Measurements from ENCODE around the gene GPC5. TPM values are rescaled to one million over a fixed set of nuclear protein-coding genes. Genes with fewer than 3 reads are reported as not detected.

The GPC5 gene
- total and polyA plus RNA-seq, 2 of the 8 experiments (the other 6 are each of a cell fraction or from before 2014, with no cell fraction given) = 0.20 to 0.39 TPM

DNA sequence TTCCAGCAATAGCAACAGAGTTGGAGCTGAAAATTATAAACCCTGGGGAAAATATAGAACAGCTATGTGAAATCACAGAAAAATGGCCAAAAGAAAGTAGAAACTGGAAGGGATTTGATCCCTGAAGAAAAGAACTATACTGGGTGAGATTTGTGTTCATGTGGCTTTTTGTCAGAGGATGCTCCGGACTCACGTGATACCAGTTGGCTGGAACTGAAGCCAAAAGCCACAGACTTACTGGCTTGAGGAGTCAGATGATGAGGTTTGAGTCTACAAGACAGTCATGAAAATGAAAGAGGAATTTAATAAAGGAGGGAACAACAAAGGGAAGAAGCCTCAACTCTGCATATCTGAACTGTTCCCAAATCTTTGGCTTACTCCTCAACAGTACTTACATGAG, 427.1 kb downstream of the GPC5 start (continued):
- TF ChIP-seq CTBP2 (IDR thresholded peaks at IDR 0.05; ENCODE audit: borderline replicate concordance, insufficient read depth, insufficient read length, low read length) = no peak
- no peak for TF ChIP-seq TCF12 (IDR thresholded peaks at IDR 0.05; ENCODE audit: low read depth, low read length)
- TF ChIP-seq POLR2AphosphoS5 (IDR thresholded peaks at IDR 0.05; ENCODE audit: low read depth, low read length) = no peak
- TF ChIP-seq SRF (IDR thresholded peaks at IDR 0.05; ENCODE audit: low read depth, low read length) = no peak
- no peak for TF ChIP-seq EGR1 (IDR thresholded peaks at IDR 0.05; ENCODE audit: borderline replicate concordance, low read depth, low read length)

Data from H1 (cell line).